ENCODE measurements around the gene CSPG5. TPM values are rescaled to one million over a fixed set of nuclear protein-coding genes. Genes with fewer than 3 reads are reported as not detected.

Gene CSPG5
- total RNA-seq, 1 experiment from 2014 or later = 0.66 TPM

DNA sequence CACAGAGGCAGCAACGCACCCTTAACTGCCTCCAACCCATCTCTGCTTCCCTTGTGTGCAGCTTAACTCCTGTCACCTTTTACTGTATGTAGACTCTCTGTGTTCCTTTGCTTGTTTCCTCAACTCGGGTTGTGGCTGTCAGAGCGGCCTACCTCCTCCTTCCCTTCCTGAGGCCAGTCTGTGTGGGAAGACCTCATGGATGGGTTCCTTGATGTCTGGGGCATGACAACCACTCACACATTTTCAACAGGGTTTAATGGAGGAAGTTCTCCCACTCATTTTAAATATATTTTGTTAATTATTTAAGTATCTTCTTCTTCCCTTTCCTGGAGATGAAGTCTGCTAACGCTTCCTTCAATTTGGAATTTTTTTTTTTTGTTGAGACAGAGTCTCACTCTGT, 1.8 kb upstream of the CSPG5 start:
- Histone ChIP-seq H2AFZ (ENCODE audit: low read length) (no peak overlapping the region), H3K4me2 (ENCODE audit: low read length) (no peak overlapping the region), H3K27ac (ENCODE audit: low read length) (no peak overlapping the region), H3K9me3 (ENCODE audit: low read length) (no peaks in the 10 kb centered on the region), H3K36me3 (ENCODE audit: low read depth, low read length) (peaks cover 4% of the 10 kb centered on the region; the same call in 1 of the 2 replicates), H3K79me2 (ENCODE audit: low read length) (no peaks in the 10 kb centered on the region), H3F3A (ENCODE audit: low read length, unreplicated experiment) (no peaks in the 10 kb centered on the region), H3K4me1 (ENCODE audit: insufficient read depth, low read length) (no peaks in the 10 kb centered on the region; the same call in 1 of the 2 replicates), H3K9ac (ENCODE audit: low read length) (no peak overlapping the region), H3K27me3 (ENCODE audit: low read length) (peaks cover 12% of the 10 kb centered on the region), H3K4me3 (ENCODE audit: low read length) (no peak overlapping the region), H3K9me2 (replicated peaks; ENCODE audit: low read length) (no peaks in the 10 kb centered on the region), H4K20me1 (ENCODE audit: low read length) (no peaks in the 10 kb centered on the region)
- no peak for TF ChIP-seq EZH2phosphoT487 (IDR thresholded peaks at IDR 0.05; ENCODE audit: borderline replicate concordance, low read length)
- TF ChIP-seq EZH2 (IDR thresholded peaks at IDR 0.05; ENCODE audit: low read length, unreplicated experiment) = no peak
- TF ChIP-seq, protein P1, sequence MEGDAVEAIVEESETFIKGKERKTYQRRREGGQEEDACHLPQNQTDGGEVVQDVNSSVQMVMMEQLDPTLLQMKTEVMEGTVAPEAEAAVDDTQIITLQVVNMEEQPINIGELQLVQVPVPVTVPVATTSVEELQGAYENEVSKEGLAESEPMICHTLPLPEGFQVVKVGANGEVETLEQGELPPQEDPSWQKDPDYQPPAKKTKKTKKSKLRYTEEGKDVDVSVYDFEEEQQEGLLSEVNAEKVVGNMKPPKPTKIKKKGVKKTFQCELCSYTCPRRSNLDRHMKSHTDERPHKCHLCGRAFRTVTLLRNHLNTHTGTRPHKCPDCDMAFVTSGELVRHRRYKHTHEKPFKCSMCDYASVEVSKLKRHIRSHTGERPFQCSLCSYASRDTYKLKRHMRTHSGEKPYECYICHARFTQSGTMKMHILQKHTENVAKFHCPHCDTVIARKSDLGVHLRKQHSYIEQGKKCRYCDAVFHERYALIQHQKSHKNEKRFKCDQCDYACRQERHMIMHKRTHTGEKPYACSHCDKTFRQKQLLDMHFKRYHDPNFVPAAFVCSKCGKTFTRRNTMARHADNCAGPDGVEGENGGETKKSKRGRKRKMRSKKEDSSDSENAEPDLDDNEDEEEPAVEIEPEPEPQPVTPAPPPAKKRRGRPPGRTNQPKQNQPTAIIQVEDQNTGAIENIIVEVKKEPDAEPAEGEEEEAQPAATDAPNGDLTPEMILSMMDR (conservative IDR thresholded peaks at IDR 0.05; ENCODE audit: low read depth, low read length) = no peak
- BruUV-seq (replicated peaks) = no TSS peak
- DNase-seq (no peak), ATAC-seq (no peak; the same call in 1 of the 2 replicates)
- ChIA-PET CTCF (interaction anchor here (0.6 kb wide), 1 partner anchor 52 kb away, joined by 3 read pairs; no protein-coding TSS in a partner anchor), POLR2A (ENCODE audit: unreplicated experiment) (no interaction called here)
- intact Hi-C loops (cut with micrococcal nuclease) = no loop called here

GRCh38 chr3:47579875-47580274, 1.2 kb upstream of the CSPG5 start:
- Histone ChIP-seq H3F3A (ENCODE audit: low read length, unreplicated experiment) (no peaks in the 10 kb centered on the region), H3K4me3 (ENCODE audit: low read length) (no peak overlapping the region), H3K9me3 (ENCODE audit: low read length) (no peaks in the 10 kb centered on the region), H3K4me2 (ENCODE audit: low read length) (no peak overlapping the region), H3K9ac (ENCODE audit: low read length) (no peak overlapping the region), H3K79me2 (ENCODE audit: low read length) (no peaks in the 10 kb centered on the region), H3K4me1 (ENCODE audit: insufficient read depth, low read length) (no peaks in the 10 kb centered on the region; the same call in 1 of the 2 replicates), H3K36me3 (ENCODE audit: low read depth, low read length) (no peaks in the 10 kb centered on the region), H2AFZ (ENCODE audit: low read length) (no peak overlapping the region), H3K9me2 (replicated peaks; ENCODE audit: low read length) (no peaks in the 10 kb centered on the region), H4K20me1 (ENCODE audit: low read length) (no peaks in the 10 kb centered on the region), H3K27ac (ENCODE audit: low read length) (no peak overlapping the region), H3K27me3 (ENCODE audit: low read length) (peaks cover 12% of the 10 kb centered on the region)
- POLR2A ChIA-PET (ENCODE audit: unreplicated experiment) = no interaction called here
- ATAC-seq = no peak
- BruUV-seq (replicated peaks) = no TSS peak
- TF ChIP-seq, protein P1 (conservative IDR thresholded peaks at IDR 0.05; ENCODE audit: low read depth, low read length) = no peak
- TF ChIP-seq EZH2phosphoT487 (IDR thresholded peaks at IDR 0.05; ENCODE audit: borderline replicate concordance, low read length) (no peak), EZH2 (IDR thresholded peaks at IDR 0.05; ENCODE audit: low read length, unreplicated experiment) (no peak)
- CTCF ChIA-PET = interaction anchor here (0.6 kb wide), 1 partner anchor 52 kb away, joined by 3 read pairs; no protein-coding TSS in a partner anchor
- no peak for DNase-seq
- intact Hi-C loops (cut with micrococcal nuclease) = no loop called here

- no peaks in the 10 kb centered on the region for H3K79me2 ChIP-seq (ENCODE audit: low read length)
- intact Hi-C loops (cut with micrococcal nuclease) = no loop called here
- ChIA-PET POLR2A (ENCODE audit: unreplicated experiment) (interaction anchor here (0.6 kb wide), 1 partner anchor 29 kb away, joined by 3 read pairs; no protein-coding TSS in a partner anchor), CTCF (interaction anchor here (0.6 kb wide), 1 partner anchor 56 kb away, joined by 3 read pairs; no protein-coding TSS in a partner anchor)
- BruUV-seq (replicated peaks) = no TSS peak
- no peak overlapping the region for H3K27ac ChIP-seq (ENCODE audit: low read length)
- H3K4me2 ChIP-seq (ENCODE audit: low read length) = peak overlapping the region; percentile 87
- H3K9me2 ChIP-seq (replicated peaks; ENCODE audit: low read length) = no peaks in the 10 kb centered on the region
- peaks cover 12% of the 10 kb centered on the region for H3K27me3 ChIP-seq (ENCODE audit: low read length)
- ATAC-seq (peak; percentile 55), DNase-seq (no peak)
- no peak overlapping the region for H3K9ac ChIP-seq (ENCODE audit: low read length)
- peak overlapping the region; percentile 65 for H3K4me3 ChIP-seq (ENCODE audit: low read length)
- no peaks in the 10 kb centered on the region for H4K20me1 ChIP-seq (ENCODE audit: low read length)
- H3K9me3 ChIP-seq (ENCODE audit: low read length) = no peaks in the 10 kb centered on the region
- no peaks in the 10 kb centered on the region for H3F3A ChIP-seq (ENCODE audit: low read length, unreplicated experiment)
- H3K36me3 ChIP-seq (ENCODE audit: low read depth, low read length) = no peaks in the 10 kb centered on the region
- peak overlapping the region; percentile 81 for H2AFZ ChIP-seq (ENCODE audit: low read length)
- no peaks in the 10 kb centered on the region; the same call in 1 of the 2 replicates for H3K4me1 ChIP-seq (ENCODE audit: insufficient read depth, low read length)
- TF ChIP-seq, protein P1 (conservative IDR thresholded peaks at IDR 0.05; ENCODE audit: low read depth, low read length) = no peak
- TF ChIP-seq EZH2phosphoT487 (IDR thresholded peaks at IDR 0.05; ENCODE audit: borderline replicate concordance, low read length) (no peak), EZH2 (IDR thresholded peaks at IDR 0.05; ENCODE audit: low read length, unreplicated experiment) (no peak)
These were observed 489 bp downstream of the CSPG5 start for GRCh38 chr3:47578119-47578632.

All from PC-3 (cell line).